Measurements from ENCODE around the gene ZNF185.
"Not testable (repeated sequence)": the region's sequence is repeated elsewhere in the genome, so short reads cannot be mapped to it uniquely, and the experiment has no call there.

ZNF185 gene

DNA sequence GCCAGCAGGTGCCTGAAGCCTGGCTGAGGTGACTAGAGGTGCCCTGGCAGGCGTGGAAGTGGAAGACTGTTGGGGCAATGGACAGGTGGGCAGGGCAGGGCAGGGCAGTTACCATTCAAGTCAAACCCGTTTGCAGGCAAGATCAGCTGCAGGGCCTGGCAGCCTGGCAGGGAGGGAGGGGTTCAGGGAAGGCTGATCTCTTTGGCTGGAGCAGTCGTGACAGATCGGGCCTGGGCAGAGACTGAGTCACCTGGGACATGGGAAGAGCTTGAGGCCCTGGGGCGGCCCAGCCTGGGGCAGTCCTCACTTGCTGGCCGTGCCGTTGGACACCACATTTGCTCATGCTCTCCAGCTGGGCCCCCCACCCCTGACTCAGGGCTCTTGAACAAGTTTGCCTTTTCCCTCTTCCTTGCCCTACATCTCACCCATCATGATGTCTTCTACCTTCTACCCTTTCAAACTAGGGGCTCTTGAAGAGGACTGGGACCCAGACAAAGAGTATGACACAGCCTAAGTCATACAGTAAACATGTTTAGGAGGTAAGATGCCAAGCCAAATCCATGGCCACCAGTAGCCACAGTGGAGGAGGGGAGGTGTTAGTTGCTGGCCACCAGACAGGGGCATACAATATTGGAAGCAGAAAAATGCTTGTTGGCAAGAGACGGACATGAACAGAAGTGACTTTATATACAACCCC, 2.0 kb upstream of the ZNF185 start:
- no peak for DNase-seq (ENCODE audit: low read depth)

DNA sequence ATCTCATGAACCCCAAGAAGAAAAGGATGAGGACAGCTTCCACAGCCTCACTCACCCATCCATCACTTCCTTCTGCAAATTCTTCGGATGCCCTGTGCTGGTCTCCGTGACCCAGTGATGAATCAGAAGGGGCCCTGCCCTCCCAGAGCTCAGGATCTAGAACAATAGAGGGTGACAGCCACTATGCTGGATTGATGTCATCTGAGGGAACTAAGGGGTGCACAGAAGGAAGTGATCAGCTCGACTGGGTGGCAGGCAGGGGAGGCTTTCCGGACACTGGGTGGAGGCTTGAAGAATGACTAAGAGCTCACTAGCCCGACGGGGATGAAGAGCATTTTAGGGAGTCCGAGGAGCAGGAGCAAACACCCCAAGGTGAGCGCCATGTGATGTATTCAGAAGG, 1.4 kb upstream of the ZNF185 start:
- DNase-seq (ENCODE audit: low read depth): no peak

DNA sequence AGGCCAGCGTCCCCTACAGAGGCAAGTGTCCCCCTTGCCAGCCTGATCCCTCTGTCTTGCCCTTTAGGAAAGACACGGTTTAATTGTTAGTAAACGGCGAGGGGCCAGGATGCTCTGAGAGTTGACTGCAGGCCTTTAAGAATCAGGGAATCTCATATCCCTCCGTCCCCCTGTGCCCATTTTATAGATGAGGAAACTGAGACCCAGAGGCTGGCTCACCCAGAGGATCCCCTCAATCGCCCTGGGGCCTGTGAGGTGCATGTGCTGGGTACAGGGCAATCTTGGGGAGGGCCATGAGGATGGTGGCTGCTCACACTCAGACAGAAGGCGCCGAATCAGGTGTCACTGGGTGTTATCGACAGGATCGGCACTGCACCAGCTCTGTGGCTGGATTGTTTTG, 575 bp downstream of the ZNF185 start:
- DNase-seq (ENCODE audit: low read depth): no peak

DNA sequence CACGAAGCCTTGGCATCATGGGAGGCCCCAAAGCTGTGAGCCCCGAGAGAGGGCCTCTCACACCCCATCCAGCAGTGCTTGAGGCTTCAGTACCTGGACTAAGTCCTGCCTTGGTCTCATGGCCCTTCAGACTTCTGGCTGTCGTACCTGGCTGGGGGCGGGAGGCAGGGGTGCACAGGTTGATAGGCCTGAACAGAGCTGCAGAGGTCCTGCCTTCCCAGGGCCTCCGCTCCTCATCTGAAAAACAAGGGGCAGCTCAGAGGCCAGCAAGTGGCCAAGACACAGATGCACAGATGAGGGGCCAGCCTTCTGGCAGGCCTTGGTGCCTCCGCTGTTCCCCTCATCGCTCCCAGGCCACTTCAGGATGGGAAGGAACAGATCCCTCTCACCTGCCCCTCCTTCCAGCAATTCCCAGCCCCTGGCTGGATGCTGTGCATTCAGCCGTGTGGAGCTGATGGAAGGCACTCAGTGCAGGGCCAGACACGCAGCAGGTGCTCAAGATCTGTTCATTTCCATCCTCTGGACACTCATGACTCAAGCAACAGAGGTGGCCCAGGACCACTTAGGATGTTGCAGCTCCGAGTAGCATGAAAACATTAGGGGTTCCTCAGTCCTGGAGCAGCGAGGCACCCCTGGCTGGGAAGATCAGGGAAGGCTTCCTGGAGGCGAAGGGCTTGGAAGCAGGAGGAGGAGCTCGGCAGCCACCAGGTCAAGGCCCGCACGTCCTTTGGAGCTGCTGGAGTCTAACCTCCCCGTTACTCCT, 1.4 kb downstream of the ZNF185 start:
- no peak for DNase-seq (ENCODE audit: low read depth)

DNA sequence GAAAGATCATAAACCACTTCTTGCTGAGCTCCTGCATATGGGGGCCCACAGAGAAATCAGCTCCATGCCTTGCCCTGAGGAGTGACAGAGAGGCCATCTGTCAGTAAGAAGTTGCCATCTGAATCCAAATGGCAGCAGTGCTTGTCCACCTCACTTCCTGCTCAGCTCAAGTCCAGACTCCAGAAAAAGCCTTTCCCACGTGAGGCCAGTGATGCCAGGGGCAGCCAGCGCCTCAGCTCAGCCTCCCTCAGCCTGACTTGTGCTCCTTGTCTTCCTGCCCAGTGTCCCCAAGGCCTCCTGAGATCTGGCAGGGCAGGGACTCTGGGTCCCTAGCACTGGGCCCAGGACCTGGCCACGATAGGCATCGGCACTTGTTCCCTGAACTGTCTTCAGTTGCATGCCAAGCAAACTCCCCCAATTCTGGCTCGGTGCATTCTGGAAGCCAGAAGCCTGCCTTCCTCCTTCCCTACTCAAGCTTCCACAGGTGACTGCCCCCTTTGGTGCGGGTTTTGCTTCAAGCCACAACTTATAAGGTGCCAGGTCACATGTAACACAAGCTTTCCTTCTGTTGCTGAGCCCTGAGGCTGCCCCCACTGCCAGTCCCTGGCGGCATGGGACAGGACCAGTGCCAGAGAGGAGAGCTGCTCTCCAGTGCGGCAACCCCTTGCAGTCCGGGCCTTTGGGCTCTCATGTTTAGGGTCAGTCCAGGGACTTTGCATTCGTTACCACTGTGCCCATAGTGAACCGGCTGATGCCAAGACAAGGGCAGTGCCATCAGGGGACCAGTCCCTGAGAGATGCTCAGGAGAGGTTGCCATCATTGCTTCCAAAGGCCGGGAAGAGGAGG, 2.2 kb downstream of the ZNF185 start:
- DNase-seq (ENCODE audit: low read depth): no peak

DNA sequence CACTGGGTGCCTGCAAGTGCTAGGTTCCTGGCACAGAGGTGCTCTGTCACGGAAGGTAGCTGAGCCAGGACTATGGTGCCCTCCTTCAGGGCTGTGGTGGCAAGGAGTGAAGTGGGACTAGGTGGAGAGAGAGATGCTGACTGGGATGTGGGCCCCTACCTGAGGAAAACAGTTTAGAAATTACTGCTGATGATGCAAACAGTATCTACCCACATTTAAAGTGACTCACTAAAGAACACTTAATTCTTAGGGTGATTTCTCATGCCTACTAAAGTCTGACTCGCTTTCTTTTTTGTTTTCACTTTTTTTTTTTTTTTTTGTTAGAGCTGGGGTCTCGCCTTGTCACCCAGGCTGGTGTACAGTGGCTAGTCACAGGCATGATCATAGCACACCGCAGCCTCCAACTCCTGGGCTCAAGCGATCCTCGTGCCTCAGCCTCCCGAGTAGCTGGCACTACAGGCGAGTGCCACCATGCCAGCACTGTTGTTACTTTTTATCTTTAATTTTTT, 3.1 kb downstream of the ZNF185 start:
- DNase-seq (ENCODE audit: low read depth): no peak

DNA sequence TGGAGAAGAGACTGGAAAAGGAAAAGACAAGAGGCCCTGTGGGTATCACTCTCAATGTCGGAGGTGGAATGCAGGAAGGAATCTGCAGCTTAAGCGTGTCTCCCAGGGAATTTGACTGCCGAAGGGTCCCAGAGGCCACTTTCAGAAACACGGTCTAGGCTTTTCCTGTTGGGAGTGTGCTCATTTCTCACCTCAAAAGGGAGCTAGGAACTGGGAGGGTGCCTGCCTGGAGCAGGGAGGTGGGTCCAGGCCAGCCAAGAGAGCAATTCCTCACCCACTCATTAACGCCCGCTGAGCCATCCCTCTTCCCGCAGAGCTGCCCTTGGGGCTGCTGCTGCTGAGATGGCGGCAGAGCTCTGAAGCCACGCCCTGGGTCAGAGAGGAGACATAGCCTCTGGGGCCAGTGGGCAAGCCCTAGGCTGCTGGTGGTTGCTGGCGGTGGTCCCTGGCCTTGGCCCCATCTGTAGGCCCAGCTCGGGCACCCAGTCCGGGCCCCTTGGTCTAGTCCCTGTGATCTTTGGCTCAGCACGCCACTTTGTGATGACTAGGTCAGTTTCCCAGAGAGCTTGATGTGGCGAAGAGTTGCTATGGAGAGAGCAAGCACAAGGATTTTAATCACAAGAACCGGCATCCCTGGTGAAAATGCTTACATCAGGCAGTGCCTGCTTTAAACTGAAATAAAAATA, 4.1 kb downstream of the ZNF185 start:
- DNase-seq (ENCODE audit: low read depth): no peak

DNA sequence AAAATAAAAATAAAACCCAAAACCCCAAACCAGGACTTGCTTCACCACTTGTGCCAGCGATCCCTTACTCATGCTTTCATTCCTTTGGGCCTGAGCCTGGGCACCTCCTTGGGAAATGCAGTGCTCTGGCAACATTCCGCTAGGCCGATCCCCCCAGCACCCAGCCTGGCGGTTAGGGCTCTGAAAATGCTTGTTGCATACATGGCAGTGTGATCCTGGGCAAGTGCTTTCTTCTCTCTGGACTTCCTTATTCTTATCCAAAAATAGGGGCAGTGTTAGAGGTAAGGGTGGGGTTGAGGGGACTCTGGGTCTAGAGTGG, 4.6 kb downstream of the ZNF185 start:
- DNase-seq (ENCODE audit: low read depth): no peak

DNA sequence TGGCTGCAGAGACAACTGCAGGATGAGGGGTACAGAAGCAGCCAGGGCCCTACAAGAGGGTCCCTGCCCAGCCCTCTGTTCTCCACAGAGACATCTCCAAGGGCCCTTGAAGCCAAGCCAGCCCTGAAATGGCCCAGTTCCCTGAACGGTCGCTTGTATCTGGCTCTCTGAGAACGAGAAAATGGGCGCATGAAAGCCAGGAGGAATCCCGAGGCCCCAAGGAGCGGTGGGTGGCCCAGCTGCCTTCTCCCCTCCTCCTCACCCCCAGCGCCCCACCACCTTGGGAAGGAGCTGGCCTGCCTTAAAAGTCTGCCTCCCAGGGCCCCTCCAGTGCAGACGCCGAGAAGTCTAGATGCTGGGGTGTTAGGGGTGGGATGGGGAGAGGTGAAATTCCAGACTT, 5.7 kb downstream of the ZNF185 start:
- no peak for DNase-seq (ENCODE audit: low read depth)

DNA sequence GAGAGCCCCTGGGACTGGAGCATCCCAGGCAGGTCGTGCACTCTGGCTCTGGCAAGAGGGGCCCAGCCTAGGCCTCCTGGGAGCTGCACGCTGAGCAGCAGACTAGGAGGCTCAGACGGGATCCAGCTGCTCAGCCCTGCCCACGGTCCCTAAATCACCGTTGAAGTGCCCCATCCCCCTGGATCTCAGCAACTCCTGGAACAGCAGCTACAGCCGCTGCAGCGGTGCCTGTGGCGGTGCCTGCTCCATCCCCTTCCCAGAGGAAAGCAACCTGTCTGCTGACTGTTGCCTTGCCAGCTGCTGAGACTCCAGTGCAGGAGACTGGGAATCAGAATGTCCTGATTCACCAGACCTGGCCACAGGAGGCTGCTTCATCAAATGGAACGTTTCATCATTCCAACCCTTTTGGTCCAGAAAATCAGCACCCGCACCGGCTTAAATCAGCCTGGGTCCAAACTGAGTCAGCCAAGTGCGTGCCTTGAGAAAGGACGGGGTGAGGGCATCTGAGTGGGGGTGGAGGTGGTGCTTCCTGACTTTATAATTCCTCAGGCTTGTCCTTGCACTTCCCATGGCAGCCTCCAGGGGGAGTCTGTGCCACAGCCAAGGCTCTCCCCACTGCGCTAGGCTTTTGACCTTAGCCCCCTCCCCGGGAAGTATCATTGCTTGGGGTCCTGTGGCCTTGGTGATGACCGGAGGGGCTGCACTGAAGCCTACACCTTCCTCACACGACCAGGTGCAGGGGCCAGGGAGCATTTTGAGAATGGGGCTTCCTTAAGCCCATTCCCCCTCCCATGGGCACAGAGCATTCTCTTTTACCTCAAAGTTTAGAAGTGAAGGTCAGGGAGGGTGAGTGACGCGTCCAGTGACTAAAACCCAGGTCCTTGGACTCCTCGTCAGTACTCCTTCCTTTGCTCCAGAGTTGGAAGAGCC, 6.5 kb downstream of the ZNF185 start:
- no peak for DNase-seq (ENCODE audit: low read depth)

DNA sequence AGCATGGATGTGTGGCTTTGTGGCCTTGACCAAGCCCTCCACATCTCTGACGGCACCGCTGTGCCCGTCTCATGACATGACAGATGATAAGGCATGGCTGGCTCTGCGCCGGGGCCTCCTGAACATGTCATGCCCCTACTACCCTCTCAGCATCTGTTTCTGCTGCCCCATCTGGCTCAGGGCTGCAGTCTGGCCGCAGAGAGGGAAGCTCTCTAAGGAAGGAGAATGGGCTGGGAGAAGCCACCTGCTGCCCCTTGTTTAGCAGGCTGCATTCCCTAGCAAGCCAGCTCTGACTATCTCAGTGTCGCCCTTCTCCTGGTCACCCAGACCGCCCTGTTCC, 7.2 kb downstream of the ZNF185 start:
- DNase-seq (ENCODE audit: low read depth): no peak

DNA sequence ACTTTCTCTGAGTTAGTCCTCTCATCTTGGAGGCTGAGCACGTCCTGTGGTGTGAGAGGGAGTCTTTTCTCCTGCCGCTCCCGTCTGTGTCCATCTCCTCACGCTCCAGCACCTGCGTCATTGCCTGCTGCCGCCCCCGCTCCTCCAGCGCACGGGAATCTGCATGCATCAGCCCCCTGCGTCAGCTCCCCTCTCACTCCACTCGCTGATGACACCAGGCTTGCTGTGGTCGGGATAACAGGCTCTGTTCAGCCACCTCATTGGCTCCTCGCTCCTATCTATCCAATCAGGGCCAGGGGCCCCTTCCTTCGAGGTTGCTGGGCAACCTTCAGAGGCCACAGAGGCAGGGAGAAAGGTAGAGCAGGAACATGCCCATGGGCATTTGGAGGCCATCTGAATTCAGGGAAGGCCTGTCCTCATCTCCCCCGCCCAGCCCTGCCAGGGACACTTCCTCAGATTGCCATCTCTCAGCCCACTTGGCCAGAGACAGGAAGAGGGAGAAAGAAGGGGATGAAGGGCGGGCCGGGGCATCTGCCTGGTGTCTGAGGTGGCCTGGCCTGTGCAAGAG, 9.3 kb downstream of the ZNF185 start:
- no peak for DNase-seq (ENCODE audit: low read depth)

DNA sequence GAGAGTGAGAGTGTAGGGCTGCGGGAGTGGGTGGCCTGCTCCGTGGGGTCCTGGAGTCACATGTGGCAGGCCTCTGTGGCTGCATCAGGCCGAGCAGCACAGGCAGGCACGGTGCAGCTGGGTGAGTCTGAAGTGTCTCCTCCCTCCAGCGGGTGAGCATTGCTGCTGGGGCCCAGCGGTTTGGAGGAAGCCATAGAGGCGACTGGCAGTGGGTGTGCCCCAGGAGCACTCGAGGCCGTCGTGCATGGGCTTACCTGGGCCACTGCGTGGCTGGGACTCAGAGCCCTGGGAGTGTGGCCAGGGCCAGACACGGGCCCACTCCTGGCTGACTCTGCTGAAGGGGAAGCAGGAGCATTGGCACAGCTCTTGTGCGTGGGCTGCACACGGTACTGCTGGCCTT, 10.6 kb downstream of the ZNF185 start:
- no peak for DNase-seq (ENCODE audit: low read depth)

DNA sequence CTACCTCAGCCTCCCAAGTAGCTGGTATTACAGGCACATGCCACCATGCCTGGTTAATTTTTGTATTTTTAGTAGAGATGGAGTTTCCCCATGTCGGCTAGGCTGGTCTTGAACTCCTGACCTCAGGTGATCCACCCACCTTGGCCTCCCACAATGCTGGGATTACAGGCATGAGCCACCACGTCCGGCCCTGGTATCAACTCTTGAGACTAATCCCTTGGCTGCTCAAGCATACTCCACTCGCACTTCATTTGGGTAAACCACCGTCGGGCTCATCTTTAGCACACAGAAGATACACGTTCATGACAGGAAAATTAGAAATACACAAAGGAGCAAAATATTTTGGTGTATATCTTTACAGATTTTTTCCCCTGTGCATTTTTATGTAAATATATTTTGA, 12.2 kb downstream of the ZNF185 start:
- not testable (repeated sequence) for DNase-seq (ENCODE audit: low read depth)

DNA sequence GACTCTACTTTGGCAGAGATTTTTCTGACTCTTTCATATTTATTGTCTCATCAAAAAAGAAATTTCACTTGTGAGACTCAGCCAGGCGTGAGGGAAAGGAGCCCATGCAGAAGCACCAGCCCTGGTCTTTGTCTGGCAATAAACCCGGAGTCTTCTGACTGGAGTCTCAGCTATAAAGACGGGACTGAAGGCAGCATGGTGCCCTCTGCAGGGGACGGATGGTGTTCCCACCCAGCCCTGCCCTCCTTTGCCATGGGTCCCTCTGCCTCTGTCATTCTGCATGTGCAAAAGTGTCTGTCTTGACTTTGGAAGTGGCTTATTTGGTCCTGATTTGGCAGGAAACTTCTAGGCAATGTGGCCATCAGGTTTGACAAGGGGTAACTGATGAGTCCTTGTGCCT, 14.2 kb downstream of the ZNF185 start:
- no peak for DNase-seq (ENCODE audit: low read depth)

DNA sequence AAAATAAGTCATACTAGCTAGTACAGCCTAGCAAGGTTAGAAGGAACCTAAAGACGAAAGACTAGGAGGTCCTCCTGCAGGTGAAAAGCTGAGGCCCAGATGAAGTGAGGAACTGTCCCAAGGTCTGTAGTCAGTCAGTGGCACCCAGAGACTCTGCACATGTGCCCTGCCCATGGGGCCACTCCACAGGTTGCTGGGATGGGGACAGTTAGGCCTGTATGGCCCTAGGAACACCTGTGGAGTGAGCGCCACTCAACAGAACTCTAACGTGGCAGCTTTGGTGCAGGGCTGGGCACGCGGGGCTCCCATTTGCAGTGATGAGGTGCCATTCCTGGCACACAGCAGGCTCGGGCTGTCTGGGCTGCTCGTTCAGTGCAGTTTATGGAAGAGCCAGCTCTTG, 14.8 kb downstream of the ZNF185 start:
- no peak for DNase-seq (ENCODE audit: low read depth)

DNA sequence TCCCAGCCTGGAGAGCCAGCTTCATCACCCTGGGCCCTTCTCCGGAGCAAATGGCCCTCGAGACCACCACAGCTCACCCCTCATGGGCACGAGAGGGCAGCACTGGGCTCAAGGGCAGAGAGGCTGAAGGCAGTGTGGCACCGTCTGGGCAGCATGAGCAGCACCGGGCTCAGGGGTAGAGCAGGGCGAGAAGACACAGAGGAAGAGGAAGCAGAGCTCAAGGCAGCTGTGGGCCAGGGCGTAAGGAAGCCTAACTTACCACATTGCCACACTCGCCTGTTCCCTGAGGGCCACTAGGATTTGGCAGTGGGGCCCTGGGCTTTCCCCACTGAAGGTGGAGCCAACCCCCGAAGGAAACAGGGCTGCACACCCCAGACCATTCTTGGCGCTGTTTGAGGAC, 15.5 kb downstream of the ZNF185 start:
- no peak for DNase-seq (ENCODE audit: low read depth)

DNA sequence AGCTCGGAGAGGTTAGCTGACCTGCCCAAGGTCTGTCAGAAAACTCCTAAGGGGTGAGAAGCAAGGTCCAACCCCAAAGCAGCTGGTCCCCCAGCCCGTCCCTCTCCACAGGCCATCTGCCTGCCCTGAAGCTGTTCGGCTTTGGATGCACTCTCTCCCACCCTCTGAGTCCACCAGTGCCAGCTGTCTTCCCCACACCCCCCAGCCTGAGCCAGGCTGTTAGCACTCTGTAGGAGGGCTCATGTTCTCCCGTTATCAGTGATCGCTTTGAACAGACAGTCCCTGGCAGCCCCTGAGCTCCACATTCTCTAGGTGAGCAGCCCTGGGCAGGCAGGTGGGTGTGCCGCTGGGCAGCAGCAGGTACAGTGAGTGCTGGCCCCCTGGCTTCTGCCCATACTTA, 16.0 kb downstream of the ZNF185 start:
- DNase-seq (ENCODE audit: low read depth): no peak

DNA sequence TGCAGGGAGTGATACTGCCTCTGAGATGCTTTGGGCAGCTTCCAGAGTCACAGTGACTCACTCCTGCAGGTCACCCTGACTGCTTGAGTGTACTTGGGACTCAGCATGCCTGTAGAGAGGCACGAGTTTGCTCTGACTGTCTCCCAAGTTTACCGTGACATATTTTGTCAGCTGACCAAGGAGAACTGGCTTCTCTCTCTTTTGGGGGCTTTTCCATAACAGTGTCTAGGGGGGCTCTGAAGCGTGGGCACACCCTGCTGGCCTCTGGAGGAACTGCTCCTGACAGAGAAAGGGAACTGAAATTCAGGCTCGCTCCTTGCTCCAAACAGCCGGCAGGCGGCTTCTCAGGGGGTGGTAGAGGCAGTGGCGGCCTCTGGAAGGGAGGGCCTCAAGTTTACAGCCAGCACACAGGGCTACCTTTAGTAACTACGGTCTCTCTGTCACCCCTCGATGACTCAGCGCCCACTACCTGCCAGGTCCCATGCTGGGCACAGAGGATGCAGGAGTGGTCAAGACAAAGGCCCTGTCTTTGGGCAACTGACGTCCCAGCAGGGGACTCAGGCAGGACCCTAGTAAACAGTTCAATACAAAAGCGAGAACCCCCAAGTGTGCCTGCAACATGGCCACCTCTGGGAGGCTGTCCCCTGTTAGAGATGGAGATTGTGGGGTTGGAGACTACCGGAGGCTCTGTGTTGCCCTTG, 17.8 kb downstream of the ZNF185 start:
- no peak for DNase-seq (ENCODE audit: low read depth)

Data from GM04503 (cell line).